Body of pancreas (tissue), 4 donors: ENCODE measurements around the gene NMRAL1.

Source experiments
- POLR2A ChIP-seq, 3 donors: fragments of 450-650 bp; IDR thresholded peaks; one replicate each; pipeline ENCODE4 v1.6.1; 2016; ENCODE audit warnings: antibody characterized with exemption in 3 of 3, mild to moderate bottlenecking in 2 of 3
- TF ChIP-seq, protein P1 (sequence below), 7 experiments: fragments of 450-650 bp in 4 of 7; fragments of 200-600 bp in 3 of 7; sonication (generic) in 3 of 7; IDR thresholded peaks; one replicate each; pipeline ENCODE4 v1.5.1; 2016 to 2019; ENCODE audit warnings: antibody characterized with exemption in 7 of 7

GRCh38 chr16:4510747-4511426 lies 36.5 kb upstream of the NMRAL1 start:
- TF ChIP-seq, protein P1, sequence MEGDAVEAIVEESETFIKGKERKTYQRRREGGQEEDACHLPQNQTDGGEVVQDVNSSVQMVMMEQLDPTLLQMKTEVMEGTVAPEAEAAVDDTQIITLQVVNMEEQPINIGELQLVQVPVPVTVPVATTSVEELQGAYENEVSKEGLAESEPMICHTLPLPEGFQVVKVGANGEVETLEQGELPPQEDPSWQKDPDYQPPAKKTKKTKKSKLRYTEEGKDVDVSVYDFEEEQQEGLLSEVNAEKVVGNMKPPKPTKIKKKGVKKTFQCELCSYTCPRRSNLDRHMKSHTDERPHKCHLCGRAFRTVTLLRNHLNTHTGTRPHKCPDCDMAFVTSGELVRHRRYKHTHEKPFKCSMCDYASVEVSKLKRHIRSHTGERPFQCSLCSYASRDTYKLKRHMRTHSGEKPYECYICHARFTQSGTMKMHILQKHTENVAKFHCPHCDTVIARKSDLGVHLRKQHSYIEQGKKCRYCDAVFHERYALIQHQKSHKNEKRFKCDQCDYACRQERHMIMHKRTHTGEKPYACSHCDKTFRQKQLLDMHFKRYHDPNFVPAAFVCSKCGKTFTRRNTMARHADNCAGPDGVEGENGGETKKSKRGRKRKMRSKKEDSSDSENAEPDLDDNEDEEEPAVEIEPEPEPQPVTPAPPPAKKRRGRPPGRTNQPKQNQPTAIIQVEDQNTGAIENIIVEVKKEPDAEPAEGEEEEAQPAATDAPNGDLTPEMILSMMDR (IDR thresholded peaks at IDR 0.05), result no peak
- TF ChIP-seq POLR2A (IDR thresholded peaks at IDR 0.05), result no peak
